Heart left ventricle (tissue), 13 donors: ENCODE measurements around the gene USP6NL.

Experiments
- CTCF ChIP-seq, 12 donors: fragments of 200-600 bp; sonication (generic) in 4 of 12; IDR thresholded peaks; one replicate each; pipeline versions ENCODE4 v1.5.0 to v1.8.0; 2018 to 2022; ENCODE audit warnings: antibody characterized with exemption in 12 of 12, mild to moderate bottlenecking in 5 of 12
- POLR2A ChIP-seq, 2 donors: fragments of 450-650 bp; IDR thresholded peaks; one replicate each; pipeline ENCODE4 v1.6.1; 2017; ENCODE audit warnings: antibody characterized with exemption in 2 of 2, mild to moderate bottlenecking in 2 of 2, moderate library complexity in 2 of 2
- donor health status: ischemic (EF 13 %, LVEDD 7.1; RV severe dilation, severe dysfunction).
- donor health status: DM: no; HTN: yes; CAD: no.
- donor health status: DM: no; HTN: no; CAD: no.
- donor health status: ischemic (EF 25% LVEDD 6.9; RV normal size, moderate dysfunction).
- donor health status: ischemic (EF 25% LVEDD 5.7; RV mildly dilated, moderate dysfunction).
- donor health status: ischemic (EF 35%, LVEDD 5.7; RV mildly dilated, moderate dysfunction).
- donor health status: nonischemic (EF 11% LVEDD 7.7; RV severe dilation, severe dysfunction).
- donor health status: DM: yes; HTN: yes; CAD: no.
- donor health status: PGD.
- donor health status: ischemic (EF 29% LVEDD 5.4; RV normal size, mild dysfunction).
- donor health status: nonischemic (EF 23%, LVEDD 6.1; RV moderate dilation, normal function).

- TF ChIP-seq CTCF (IDR thresholded peaks at IDR 0.05) (no peak), POLR2A (IDR thresholded peaks at IDR 0.05) (no peak)
These were observed 197.0 kb downstream of the USP6NL start for GRCh38 chr10:11414314-11415038.
